HT-29 (cell line): ENCODE measurements around the gene JMJD1C. TPM values are rescaled to one million over a fixed set of nuclear protein-coding genes. Genes with fewer than 3 reads are reported as not detected.
A peak's percentile ranks its signal among the peaks of the same experiment; 100 is the strongest.

ENCODE experiments used
- DNase-seq: peaks from one replicate; pipeline ENCODE4 v3.0.0-alpha.2; 2015; ENCODE audit warnings: low spot score
- total RNA-seq: library from RNA; depleted of rRNA; stranded (reverse); fragments of >200 nt; shearing (Covaris generic); gene quantifications from 2 replicates; pipeline ENCODE4 v1.2.3, GENCODE V29; 2014

The JMJD1C gene
- total RNA-seq, 1 experiment from 2014 or later, result 32.5 TPM

DNA sequence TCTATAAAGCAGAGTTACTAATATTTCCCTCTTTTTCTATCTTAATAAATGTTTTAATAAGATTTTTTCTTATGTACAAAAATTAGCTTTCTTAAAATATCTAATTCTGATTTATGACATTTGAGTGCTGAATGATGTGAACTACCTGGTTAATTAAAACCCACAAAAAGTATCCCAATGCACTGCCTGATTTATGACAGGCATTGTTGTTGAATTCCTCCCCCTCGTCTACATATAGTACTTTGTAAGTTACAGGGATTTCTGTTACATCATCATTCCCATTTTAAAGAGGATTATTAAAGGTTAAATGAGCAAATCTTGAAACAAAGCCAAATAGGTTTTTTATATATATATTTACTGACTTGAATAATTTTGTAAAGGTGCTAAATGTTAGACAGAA is 241.5 kb downstream of the JMJD1C start:
- DNase-seq, result no peak

DNA sequence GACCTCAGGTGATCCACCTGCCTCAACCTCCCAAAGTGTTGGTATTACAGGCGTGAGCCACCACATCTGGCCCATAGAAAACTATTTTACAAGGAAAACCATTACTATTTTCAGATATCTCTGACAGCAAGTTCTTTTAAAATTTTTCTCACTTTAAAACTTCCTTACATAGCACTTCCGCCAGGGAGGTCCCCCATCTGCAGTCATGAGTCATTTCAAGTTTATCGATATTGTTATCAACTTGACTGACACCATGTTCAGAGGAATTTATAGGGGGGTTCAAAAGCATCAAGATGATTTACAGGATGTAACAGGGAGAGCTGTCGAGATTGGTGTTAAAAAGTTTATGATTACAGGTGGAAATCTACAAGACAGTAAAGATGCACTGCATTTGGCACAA is 243.8 kb downstream of the JMJD1C start:
- no peak for DNase-seq

DNA sequence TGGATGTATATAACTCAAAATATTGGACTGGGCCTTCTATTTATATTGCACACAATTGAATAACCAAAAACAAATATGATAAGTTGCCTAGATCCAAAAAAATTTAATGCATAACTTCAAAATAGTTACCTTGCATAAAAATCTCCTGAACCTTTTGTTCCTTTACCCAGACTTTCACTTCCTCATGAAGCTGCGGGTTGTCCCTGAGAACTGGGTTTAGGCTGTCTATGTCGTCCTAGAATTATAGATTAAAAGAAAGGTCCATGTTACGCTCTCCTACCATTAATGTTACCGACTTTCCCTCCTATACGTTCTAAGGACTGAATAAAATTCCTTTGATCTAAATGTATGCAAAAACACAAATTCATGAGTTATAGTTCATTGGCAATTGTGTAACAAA is 246.0 kb downstream of the JMJD1C start:
- DNase-seq, result no peak

DNA sequence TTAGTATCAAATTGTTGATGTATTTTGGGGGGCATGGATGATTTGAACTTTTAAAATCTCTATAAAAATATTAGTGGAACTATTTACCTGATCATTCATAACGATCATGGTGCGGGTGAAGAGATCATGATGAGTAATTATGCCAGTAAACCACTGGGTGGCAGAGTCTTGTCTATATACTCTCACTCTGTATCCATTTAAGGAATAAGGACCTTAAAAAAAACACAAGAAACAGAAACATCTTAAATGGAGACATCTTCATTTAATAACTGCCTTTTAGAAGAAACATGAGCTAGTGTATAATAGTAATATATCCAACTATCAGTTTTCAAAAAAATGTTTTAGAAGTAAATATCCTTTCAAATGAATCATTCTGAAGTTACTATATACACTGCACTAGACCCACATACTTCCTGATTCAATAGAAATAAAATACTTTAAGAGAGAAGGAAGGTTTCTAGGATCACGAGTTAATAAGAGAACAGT is 248.6 kb downstream of the JMJD1C start:
- peak; percentile 76 for DNase-seq

DNA sequence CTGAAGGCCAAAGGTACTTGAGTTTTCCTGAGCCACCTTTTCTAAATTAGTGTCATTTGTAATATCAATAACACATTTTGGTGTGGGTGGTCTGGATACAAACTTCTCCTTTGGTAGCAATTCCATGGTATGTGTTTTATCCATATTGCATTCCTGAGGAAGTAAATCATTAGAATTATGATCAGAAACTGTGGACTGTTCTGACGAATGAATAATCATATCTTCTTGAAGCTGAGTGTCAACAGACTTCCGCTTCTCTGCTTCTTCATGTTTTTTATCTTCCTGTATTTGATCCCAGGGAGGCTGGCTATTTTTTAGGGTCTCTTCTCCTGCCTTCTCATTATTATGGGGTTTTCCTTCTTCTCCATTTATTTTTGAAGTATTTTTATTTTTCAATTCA is 251.2 kb downstream of the JMJD1C start:
- DNase-seq, result no peak

DNA sequence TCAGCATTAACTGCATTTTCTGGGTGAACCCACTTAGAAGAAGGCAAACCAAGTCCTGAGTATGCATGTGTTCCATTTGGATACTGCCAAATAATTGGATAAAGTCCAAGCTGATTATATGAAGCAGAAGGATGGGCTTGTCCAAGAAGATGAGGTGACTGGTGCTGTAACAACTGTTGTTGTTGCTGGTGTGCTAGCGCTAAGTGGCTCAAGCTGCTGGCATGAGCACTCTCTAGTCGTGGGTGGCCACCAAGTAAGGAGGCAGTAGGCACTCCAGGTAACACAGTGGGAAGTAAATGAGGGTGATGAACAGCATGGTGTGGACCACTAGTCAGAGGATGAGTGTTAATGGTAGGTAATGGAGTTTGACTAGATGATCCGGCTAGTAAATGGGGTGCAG is 252.3 kb downstream of the JMJD1C start:
- no peak for DNase-seq

DNA sequence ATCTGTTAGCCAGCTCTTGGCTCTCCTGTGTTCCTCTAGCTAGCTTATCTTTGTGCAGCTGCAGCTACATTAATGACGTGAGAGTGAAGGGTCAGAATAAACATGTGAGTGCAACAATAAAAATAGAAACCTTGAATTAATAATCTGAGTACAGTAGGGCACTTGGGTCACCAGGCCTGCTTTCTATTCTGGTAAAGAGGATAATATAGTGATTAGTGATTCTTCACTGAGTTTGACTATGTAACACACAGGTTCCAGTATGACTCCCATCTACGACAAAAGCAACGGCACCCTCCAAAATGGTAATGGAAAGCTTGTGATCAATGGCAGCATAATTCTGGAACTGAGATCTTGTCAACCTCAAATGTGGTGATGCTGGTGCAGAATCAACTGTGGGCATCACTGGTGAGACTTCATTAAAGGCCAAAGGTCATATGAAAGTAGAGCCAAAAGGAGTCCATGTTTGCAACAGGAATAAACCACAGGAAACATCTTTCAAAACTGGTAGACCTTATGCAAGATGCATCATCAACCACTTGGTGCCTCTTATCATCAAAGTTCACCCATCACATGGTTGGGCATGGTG is 255.1 kb downstream of the JMJD1C start:
- DNase-seq, result no peak

DNA sequence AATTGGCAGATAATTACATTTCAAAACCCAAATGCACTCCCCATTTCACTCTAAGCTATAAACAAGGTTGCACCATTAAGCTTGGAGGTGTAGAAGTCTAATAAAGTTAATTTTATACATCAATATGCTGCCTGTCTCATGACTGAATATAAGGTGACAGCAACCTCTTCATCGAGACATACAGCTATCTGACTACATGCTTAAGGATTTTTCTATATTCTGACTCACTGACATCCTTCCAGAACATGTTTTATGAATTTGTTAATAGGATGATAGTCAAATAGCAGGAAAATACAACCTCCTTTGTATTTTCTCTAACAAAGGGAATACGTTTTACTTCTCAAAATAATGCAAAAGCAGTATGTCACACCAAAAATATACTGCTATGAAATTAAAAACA is 256.1 kb downstream of the JMJD1C start:
- no peak for DNase-seq

DNA sequence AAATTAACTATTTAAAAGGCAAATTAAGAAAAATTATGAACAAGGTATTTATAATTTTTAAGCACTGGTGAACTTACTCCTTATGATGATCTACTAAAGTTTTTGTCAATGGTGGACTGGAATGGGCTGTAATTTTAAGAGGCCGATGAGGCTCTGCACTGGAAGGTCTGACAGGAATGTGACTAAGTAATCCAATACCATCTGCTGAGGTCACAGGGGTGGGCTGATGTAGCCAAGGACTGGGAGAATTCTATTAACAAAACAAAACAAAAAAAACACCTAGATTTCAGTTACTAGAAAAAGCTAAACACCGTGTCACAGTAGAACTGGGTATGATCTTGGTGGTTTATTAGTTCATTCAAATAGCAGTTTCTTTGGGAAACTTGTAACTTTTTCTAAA is 256.8 kb downstream of the JMJD1C start:
- DNase-seq, result no peak

DNA sequence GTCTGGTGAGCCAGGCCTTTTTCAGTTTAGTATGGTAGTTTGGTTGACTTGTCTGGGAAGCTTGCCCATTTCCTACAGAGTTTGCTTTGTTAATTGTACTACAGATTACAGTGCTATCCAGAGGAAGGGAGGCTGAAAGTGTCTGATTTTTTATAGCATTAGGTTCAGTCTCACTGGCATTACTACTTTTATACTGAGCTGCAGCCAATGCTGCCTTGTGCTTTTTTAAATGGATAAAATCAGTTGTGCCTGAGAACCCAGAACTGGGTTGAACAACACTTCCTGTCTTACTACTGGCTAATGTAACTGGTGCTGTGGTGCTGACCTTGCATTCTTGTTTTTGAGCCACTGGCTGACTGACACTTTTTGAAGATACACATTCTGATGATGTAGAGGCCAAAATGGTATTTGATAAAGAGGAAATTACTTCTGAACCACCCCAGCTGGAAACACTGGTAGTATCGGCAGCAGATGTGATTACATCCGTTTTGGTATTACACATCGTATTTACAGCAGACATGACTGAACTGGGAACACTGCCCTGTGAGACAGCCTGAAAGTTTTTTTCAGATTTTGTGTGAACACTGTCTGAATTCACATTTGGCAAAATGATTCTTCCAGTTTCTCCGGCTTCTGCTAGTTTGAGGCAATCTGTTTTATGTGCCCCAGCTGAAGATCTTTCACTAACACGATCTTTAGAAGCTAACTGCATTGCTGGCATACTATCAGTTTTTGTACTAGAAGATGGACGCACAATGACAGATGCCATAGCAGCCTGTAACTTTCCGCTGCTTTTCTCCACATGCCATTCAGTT is 258.6 kb downstream of the JMJD1C start:
- no peak for DNase-seq

DNA sequence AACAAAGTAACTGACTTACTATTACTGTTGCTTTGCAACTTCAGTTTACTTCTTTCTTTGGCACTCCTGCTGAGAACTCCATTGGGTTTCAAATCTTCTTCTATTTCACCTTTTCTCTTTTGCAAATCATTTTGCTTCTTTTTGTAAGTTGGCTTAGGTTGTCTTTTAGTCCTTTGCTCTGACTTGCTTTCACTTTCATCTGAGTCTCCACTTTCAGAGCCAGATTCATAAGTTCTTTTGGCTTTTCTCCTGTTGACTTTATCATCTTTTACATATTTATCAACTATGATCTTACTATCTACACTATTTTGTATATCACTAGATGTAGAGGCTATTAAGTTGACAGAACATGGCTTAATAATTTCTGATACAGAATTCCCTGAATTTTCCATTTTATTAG is 259.2 kb downstream of the JMJD1C start:
- DNase-seq, result no peak

DNA sequence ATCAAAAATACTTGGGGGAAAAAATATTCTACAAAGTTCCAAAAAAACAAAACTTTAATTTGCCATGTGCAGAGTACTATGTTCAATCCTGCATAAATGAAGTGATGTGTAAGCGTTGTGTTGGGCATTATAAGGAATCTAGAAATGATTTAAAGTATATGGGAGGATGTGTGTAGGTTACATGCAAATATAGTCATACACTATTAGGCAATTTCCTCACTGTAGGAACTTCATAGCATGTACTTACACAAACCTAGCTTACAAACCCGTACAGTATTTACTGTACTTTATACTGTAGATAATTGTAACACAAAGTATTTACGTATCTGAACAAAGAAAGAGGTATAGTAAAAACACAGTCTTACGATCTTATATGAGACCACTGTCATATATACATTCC is 260.4 kb downstream of the JMJD1C start:
- DNase-seq, result no peak

DNA sequence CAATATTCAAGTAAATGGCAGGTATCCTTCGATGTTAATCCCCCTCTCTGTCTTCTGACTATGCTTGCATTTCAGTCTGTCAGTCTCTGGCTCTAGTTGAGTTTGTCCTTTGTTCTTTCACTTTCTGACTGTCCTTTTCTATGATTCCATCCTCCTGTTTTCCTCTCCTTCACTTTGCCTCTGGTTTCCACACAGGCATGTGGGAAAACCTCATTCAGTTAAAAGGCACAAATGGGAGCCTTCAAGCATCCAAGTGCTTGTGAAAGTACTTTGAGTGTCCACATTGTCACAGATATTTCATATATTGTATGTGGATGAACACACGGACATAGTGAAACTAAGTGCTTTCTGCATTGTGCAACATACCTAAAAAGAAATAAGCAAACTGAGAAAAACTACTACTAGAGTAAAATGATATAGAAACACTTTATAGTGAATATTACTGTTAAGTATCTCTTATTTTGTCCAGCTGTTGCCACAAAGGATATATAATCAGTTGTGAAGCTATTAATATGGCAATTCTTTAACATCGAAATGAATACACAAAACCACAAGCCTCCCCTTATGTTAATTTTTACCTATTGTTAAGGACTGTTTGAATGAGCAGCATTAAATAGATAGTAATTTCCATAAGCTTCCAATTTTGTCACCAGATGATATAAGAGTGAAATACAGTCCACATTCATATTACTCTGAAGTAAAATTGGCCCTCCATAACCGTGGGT is 260.9 kb downstream of the JMJD1C start:
- no peak for DNase-seq

DNA sequence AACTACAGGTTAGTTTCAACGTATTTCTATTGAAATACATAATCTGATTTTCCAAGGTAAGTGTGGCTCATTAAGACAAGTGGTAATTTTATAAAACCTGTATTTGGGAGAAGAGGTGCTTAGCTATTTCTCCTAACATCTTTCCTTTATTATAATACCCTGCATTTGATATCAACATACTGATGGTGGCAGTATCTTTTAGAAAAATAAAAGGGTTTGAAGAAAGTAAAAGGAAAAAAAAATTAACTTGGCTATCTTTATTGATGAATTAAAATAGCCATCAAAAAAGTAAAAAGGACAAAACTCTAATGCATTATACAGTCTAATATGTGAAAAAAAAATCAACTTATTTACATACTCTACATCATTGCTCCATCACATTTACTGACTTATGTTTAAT is 264.7 kb downstream of the JMJD1C start:
- no peak for DNase-seq

DNA sequence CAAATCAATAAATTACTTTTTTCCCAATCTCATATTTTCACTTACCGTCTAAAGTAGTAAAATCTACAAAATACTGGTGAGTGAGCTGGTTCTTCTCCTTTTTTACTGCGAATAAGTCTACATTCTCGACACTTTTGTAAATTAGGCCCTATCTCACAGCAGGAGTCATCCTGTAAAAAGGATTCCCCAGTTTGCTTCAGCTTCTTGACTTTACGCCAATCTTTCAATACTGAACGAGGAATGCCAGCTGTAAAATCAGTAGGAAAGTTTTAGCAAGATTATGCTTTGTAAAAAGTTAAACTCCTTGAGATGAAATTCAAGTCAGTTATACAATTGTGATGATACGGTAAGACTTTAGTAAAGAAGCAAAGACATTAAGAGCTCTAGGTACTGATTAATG is 265.3 kb downstream of the JMJD1C start:
- no peak for DNase-seq

DNA sequence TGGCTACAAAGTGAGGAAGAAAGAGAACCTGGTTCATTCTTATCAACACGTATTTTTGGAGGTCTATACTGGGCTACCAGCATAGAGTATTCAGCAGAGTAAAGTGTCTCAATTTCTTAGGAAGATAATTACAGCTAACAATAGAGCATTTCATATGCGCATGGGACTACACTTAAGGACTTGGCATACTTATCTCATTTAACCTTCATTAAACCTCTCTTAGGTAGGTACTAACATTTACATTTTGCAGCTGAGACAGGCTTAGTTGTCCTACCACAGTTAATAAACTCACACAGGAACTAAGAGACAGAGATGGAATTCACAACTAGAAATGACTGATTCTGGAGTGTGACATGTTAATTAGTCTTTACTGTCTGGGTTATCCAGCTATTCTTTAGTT is 266.1 kb downstream of the JMJD1C start:
- DNase-seq, result no peak

DNA sequence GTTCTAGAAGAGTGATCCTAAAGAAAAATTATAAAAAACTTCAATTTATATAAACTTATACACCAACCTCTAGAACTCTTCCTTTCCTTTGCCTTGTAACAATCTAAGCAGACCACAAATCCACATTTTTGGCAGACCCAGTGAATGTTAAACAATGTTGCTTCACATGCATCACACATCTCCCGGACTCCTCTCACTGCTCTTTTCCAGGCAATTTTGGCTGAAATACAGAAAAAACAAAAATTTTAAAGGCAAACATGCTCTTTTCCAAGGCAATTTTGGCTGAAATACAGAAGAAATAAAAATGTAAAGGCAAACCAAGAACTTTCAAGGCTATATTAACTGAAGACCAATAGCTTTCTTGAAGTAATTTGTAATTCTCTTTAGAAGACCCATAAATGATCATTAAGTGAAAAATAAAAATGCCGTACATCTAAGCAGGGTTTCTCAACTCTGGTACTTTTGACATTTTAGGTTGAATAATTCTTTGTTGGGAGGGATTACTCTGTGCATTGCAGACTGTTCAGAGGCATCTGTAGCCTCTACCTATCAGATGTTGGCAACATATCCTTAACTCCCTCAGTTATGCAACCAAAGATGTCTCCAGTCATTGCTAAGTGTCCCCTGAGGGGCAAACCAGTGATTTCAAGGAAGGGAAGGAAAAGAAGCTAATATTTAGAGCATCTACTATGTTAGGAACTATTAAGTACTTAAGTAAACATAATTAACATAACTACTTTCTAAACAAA is 268.3 kb downstream of the JMJD1C start:
- DNase-seq, result no peak

DNA sequence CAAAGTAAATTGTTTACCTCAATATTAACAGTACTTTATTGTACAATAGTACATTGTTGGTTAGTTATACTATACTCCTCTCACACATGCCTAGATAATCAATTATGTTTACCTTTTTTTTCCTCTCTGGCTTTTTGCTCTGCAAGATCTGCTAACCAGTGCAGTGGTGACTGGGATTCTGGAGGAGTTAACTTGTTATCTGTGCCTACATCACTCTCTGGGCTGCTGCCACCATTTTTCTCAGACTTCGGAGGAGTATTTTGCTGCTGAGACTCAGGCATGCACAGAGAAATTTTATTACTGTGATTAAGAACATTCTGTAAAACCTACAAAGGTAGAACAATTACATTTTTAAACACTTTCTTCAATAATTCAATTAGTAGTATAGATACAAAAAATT is 273.0 kb downstream of the JMJD1C start:
- no peak for DNase-seq

DNA sequence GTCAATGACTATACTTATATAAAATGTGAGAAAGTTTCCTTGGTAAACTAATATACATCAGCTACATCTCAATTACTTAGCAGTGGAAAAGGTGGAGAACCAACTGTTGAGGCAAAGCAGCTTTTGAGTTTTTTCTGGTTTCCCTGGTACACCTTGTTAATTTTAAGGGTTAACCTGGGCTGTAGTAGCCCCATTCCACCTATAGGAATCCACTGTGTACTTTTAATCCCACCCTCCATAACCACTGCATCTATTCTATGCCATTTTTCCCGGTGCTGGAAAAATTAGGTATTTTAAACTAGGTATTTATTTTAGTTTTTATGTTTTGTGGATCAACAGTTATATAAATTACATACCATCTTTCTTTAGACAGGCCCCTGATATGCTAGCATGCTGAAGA is 290.2 kb downstream of the JMJD1C start:
- DNase-seq, result no peak

DNA sequence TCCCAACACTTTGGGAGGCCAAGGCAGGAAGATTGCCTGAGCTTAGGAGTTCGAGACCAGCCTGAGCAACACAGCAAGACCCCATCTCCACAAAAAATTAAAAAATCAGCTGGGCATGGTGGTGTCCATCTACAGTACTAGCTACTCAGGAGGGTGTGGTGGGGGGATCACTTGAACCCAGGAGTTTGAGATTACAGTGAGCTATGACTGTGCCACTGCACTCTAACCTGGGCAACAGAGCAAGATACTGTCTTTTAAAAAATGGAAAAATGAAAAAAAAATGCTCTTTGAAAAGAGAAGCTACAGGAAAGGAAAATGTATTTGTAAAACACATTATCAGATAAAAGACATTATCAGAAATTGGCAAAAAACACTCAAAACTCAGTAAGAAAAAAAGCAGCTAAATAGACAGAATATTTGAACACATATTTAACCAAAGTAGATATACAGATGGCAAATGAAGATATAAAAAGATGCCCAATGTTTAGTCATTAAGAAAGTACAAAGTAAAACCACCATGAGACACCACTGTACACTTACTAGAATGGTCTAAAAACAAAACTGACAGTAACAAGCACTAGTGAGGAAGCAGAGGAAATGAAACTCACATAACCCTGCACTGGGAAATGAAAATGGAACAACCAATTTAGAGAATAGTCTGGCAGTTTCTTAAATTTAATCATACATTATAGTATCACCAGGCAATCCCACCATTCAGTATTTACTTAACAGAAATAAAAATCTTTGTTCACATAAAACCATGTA is 292.1 kb downstream of the JMJD1C start:
- DNase-seq, result no peak

DNA sequence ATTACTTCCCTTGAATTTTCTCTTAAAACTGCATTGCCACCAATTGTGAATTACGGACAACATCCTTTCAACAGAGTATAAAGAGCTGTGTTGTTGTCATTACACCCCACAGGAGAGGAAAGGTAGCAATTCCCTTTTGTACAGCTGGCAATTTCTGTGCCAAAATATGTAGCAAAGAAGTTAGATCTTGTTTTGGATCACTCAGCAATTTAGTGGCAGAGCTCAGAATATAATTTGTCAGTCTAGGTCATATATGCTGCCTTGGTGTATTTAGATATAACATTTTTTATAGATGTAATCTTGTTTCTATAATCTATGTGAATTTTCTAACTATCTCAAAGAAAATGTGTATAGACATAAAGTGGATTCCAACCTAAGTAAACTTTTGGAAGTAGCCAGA is 293.9 kb downstream of the JMJD1C start:
- DNase-seq, result no peak
